NCI-H2227 (cell line): ENCODE results near the gene COQ8A.

Experiments
- DNase-seq: peaks from one replicate; lab custom pipeline; 2025; ENCODE audit not compliant: unreplicated experiment; lab: John Stamatoyannopoulos, UW

The COQ8A gene

DNA sequence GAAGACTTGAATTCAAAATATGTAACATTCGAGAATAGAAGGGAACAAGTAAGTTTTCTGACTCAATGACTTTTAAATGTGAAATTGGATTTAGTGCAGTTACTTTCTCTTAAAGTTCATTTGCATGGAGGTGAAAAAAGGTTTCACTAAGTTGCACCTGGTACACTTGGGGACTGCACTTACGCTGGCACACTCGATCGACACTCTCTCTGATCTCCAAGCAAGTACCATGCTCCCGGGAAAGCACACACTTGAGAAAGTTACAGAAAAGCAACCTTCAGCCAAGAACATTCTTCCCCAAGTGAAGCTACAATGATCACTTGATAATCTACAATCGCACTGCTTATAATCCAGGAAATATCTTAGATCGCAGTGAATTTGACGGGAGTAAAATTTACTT is 63.1 kb downstream of the COQ8A start:
- DNase-seq, result no peak

DNA sequence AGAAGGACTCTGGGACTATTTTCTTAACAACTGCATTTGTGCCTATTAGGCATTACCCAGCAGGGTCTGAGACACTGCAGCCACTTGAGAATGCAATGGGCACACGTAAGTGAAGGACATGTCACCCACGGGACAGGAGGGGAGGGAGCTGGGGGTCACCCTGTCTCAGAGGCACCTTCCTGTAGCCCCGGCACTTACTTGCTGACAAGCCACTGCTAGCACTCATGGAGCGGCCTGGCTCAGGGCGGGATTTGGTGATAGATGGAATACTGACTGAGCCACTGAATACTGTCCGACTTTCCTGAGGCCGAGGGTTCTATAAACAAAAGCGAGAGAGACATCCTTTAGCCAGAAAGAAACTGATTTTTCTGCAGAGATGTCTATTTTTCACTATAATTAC is 64.7 kb downstream of the COQ8A start:
- DNase-seq, result no peak

GRCh38 chr1:227006226-227006796 is 66.2 kb downstream of the COQ8A start:
- no peak for DNase-seq

DNA sequence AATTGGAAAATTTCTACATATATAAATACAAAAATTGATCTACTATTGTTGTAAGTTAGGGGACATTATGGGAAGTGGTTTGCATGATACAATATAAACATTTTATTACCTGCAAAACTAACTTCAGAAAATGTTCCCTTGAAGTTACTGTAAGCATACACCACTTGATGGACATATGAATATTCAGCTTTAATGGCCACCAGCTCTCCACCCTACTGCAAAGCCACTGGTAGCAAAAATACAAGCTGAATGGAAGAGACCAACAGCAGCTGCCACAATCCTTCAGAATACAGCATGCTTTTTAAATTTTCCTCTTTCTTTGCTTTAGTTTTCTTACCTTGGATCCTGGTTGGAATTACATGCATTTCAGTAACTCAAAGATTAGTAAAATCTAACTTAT is 69.8 kb downstream of the COQ8A start:
- no peak for DNase-seq

DNA sequence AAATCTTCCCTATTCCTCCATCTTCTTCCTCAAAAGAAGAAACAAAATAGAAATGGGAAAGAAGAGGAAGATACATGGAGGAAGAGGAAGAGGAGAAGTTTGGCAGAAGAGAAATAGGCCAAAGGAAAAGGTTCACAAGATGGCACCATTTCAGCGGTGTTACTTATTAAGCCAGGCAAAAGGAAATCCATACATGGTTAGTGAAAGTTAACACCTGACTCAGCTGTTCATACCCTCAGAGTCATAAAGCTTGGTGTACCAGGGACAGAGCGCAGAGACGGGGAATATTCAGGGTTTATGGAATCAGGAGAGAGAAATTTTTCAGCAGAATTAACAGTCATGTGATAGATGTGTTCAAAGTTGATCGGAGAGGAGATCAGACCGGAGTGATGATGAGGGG is 70.6 kb downstream of the COQ8A start:
- DNase-seq, result no peak

DNA sequence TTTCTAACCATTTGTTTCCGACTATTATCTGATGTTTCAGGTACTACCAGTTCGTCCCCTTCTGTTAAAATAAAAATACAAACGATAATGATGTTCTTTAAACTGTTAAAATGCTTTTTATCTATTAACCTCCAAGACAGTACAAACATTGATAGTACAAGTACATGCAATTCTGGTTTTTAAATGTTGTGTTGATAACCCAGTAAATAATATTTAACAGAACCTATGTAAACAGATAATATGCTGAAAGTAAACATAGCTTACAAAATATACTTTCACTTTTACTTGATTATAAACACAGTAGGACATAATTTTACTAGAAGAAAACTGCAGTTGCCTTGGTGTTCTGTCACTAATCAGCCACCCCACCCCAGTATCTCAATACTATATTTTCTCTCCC is 76.9 kb downstream of the COQ8A start:
- no peak for DNase-seq

GRCh38 chr1:227032396-227032795 is 92.3 kb downstream of the COQ8A start:
- no peak for DNase-seq

GRCh38 chr1:227033880-227034279 is 93.8 kb downstream of the COQ8A start:
- no peak for DNase-seq

DNA sequence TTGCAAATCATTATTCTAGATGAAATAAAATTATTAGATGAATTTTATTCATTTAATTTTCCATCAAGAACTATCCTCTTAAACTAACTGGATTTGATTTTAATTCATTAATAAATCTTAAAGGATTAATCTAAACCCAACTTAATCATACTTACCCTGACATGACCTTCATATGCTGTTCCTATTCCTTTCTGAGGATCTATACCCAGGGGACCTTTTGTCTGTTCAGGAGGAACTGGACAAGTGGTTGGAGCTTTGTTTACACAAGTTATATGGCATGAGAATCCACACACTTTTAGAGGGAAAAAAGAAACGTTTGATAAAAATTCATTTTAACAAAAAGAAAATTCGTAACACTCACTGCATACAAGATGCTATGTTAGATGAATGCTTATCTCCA is 95.2 kb downstream of the COQ8A start:
- DNase-seq, result no peak

GRCh38 chr1:227037121-227037520 is 97.0 kb downstream of the COQ8A start:
- no peak for DNase-seq
